Keratinocyte (primary cell): Measurements from ENCODE around the gene BCAM. TPM values are rescaled to one million over a fixed set of nuclear protein-coding genes. Genes with fewer than 3 reads are reported as not detected.

Source experiments
- DNase-seq: peaks from one replicate; pipeline ENCODE4 v3.0.0-alpha.2; 2011; ENCODE audit warnings: low read depth, missing footprints, low spot score
- FAIRE-seq: peaks from 2 replicates; lab custom pipeline; 2011; peaks lifted over from hg19 to GRCh38; lab: Jason Lieb, UNC
- H2AFZ ChIP-seq: 2 replicates; pipeline ENCODE4 v1.6.0; 2012; ENCODE audit warnings: low read length, control low read depth, inconsistent platforms; ENCODE audit not compliant: control insufficient read depth
- H3K27ac ChIP-seq: 2 replicates; pipeline ENCODE4 v1.5.1; 2011; ENCODE audit warnings: low read length; ENCODE audit not compliant: control insufficient read depth, insufficient read depth
- H3K27me3 ChIP-seq: 3 replicates; pipeline ENCODE4 v1.6.0; 2011; ENCODE audit warnings: low read length; ENCODE audit not compliant: control insufficient read depth, insufficient read depth; ENCODE audit errors: extremely low read depth
- H3K36me3 ChIP-seq, 2 experiments: 2 replicates in 1 of 2; 3 replicates in 1 of 2; pipeline ENCODE4 v1.5.1; 2011; ENCODE audit warnings: low read length in 2 of 2, mild to moderate bottlenecking in 1 of 2; ENCODE audit not compliant: control insufficient read depth in 2 of 2, insufficient read depth in 2 of 2; ENCODE audit errors: extremely low read depth in 1 of 2
- H3K4me1 ChIP-seq: 3 replicates; pipeline ENCODE4 v1.5.1; 2011; ENCODE audit warnings: low read length; ENCODE audit not compliant: control insufficient read depth, insufficient read depth; ENCODE audit errors: extremely low read depth
- H3K4me2 ChIP-seq: 3 replicates; pipeline ENCODE4 v1.6.0; 2011; ENCODE audit warnings: low read depth, low read length; ENCODE audit not compliant: control insufficient read depth, insufficient read depth; ENCODE audit errors: extremely low read depth
- H3K4me3 ChIP-seq, 3 experiments: fragments of 200-600 bp in 1 of 3; sonication (generic) in 1 of 3; 2 replicates in 2 of 3; 3 replicates in 1 of 3; pipeline ENCODE4 v1.5.1; 2011 to 2016; ENCODE audit warnings: low read length in 3 of 3, mild to moderate bottlenecking in 3 of 3, control low read depth in 2 of 3, inconsistent platforms in 1 of 3, low read depth in 1 of 3, mixed read lengths in 1 of 3, mixed run types in 1 of 3, moderate library complexity in 1 of 3; ENCODE audit not compliant: control insufficient read depth in 2 of 3, insufficient read depth in 2 of 3; ENCODE audit errors: extremely low read depth in 1 of 3
- H3K79me2 ChIP-seq: 2 replicates; pipeline ENCODE4 v1.6.0; 2012; ENCODE audit warnings: low read length; ENCODE audit not compliant: control insufficient read depth, insufficient read depth
- H3K9ac ChIP-seq: 3 replicates; pipeline ENCODE4 v1.6.0; 2011; ENCODE audit warnings: low read length; ENCODE audit not compliant: control insufficient read depth, insufficient read depth; ENCODE audit errors: extremely low read depth
- H3K9me1 ChIP-seq: 3 replicates; pipeline ENCODE4 v1.6.0; 2011; ENCODE audit warnings: low read length; ENCODE audit not compliant: control insufficient read depth, insufficient read depth; ENCODE audit errors: extremely low read depth
- H3K9me3 ChIP-seq: 2 replicates; pipeline ENCODE4 v1.5.1; 2012; ENCODE audit warnings: low read depth, low read length; ENCODE audit not compliant: control insufficient read depth
- H4K20me1 ChIP-seq: 3 replicates; pipeline ENCODE4 v1.6.0; 2011; ENCODE audit warnings: low read length; ENCODE audit not compliant: control insufficient read depth, insufficient read depth; ENCODE audit errors: extremely low read depth
- EZH2 ChIP-seq: IDR thresholded peaks from one replicate; pipeline ENCODE4 v1.6.1; 2012; ENCODE audit warnings: inconsistent platforms, mild to moderate bottlenecking, low read length, moderate library complexity
- dilution Hi-C: fragments of 300-500 bp; cut with MboI; formaldehyde crosslinking; loops from one replicate; pipeline ENCODE4 v1.7.0; 2020; ENCODE audit warnings: low sequenced_read_pairs; ENCODE audit not compliant: extremely low pct_ligation_motif_present
- polyA plus RNA-seq, 5 experiments: library from polyadenylated mRNA; depleted of rRNA in 3 of 5; stranded (reverse) in 3 of 5; stranded (forward) in 1 of 5; unstranded in 1 of 5; fragments of >200 nt; gene quantifications; 1 replicate in 1 of 5; 2 replicates in 3 of 5; 3 replicates in 1 of 5; pipeline versions ENCODE4 v1.2.1 to v1.2.3, GENCODE V29; 2011 to 2012; ENCODE audit warnings: missing spikeins in 2 of 5, low read depth in 1 of 5, low replicate concordance in 1 of 5
- TF ChIP-seq, protein P1 (sequence below), 3 experiments: IDR thresholded peaks in 1 of 3; conservative IDR thresholded peaks in 1 of 3; optimal IDR thresholded peaks in 1 of 3; 2 replicates in 2 of 3; 3 replicates in 1 of 3; pipeline versions ENCODE3 to v1.5.1; 2011; ENCODE audit warnings: low read length in 3 of 3, mild to moderate bottlenecking in 3 of 3, moderate library complexity in 2 of 3, control low read depth in 1 of 3, inconsistent platforms in 1 of 3; ENCODE audit not compliant: insufficient read depth in 2 of 3; ENCODE audit errors: extremely low read depth in 1 of 3

BCAM gene
- polyA plus RNA-seq, 1 donor (not counting 4 experiments of a cell fraction or from before 2014, with no cell fraction given) = 13.6 TPM

DNA sequence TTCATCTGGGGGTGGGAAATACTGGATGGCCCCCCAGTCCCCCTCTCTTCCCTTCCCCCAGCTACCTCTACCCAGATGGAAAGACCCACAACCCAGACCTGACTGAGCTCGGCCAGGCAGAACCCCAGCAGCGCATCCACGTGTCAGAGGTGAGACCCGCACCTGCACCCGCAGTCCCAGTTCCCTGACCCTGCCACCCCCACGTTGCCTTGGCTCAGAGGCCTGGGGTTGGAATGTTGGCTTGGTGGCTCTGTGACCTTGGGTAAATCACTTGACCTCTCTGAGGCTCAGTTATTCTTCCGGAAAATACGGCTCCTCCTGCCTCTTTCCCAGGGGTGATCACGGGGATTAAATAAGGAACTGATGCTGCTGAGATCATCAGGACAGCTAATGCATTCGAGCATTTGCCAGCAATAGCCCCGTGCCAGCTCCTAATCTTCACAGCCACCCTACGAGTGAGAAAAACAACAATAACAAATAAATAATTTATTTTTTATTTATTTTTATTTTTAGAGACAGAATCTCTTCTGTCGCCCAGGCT is 18.9 kb upstream of the BCAM start:
- no peaks in the 10 kb centered on the region for H3K9me3 ChIP-seq
- no peak overlapping the region for H3K9ac ChIP-seq
- no peak for TF ChIP-seq EZH2
- TF ChIP-seq, protein P1, sequence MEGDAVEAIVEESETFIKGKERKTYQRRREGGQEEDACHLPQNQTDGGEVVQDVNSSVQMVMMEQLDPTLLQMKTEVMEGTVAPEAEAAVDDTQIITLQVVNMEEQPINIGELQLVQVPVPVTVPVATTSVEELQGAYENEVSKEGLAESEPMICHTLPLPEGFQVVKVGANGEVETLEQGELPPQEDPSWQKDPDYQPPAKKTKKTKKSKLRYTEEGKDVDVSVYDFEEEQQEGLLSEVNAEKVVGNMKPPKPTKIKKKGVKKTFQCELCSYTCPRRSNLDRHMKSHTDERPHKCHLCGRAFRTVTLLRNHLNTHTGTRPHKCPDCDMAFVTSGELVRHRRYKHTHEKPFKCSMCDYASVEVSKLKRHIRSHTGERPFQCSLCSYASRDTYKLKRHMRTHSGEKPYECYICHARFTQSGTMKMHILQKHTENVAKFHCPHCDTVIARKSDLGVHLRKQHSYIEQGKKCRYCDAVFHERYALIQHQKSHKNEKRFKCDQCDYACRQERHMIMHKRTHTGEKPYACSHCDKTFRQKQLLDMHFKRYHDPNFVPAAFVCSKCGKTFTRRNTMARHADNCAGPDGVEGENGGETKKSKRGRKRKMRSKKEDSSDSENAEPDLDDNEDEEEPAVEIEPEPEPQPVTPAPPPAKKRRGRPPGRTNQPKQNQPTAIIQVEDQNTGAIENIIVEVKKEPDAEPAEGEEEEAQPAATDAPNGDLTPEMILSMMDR (optimal IDR thresholded peaks at IDR 0.05 in 1 of 3, IDR thresholded peaks at IDR 0.05 in 1 of 3, conservative IDR thresholded peaks at IDR 0.05 in 1 of 3; ENCODE audit: extremely low read depth in 1 of 3, insufficient read depth in 2 of 3, low read length in 3 of 3) = no peak
- H3K27me3 ChIP-seq = no peaks in the 10 kb centered on the region
- peaks cover 30 to 43% of the 10 kb centered on the region in 2 experiments for H3K36me3 ChIP-seq
- H2AFZ ChIP-seq = no peak overlapping the region
- no peak overlapping the region for H3K27ac ChIP-seq
- H3K79me2 ChIP-seq = peaks cover 4% of the 10 kb centered on the region
- H3K4me3 ChIP-seq = no peak overlapping the region
- H3K4me2 ChIP-seq = no peak overlapping the region
- dilution Hi-C loops = no loop called here
- FAIRE-seq (no peak), DNase-seq (no peak)
- H3K4me1 ChIP-seq = no peaks in the 10 kb centered on the region
- H4K20me1 ChIP-seq = peaks cover 3% of the 10 kb centered on the region
- no peaks in the 10 kb centered on the region for H3K9me1 ChIP-seq

DNA sequence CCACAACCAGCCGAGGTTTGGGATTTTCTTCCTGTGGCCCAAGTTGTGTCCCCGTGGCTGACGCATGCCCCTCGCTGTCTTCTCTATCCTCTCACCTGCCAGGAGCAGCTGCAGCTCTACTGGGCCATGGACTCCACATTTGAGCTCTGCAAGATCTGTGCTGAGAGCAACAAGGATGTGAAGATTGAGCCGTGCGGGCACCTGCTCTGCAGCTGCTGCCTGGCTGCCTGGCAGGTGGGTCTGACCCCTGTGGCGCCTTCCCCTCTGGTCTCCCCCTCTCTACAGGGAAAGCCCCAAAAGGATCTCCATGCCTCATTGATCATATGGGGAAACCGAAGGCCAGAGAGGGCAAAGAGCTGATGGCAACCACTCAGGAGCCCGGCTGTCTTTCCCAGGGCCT is 16.6 kb upstream of the BCAM start:
- FAIRE-seq = no peak
- Histone ChIP-seq H2AFZ (no peak overlapping the region), H3K36me3 (peaks cover 45 to 47% of the 10 kb centered on the region in 2 experiments), H3K9me3 (no peaks in the 10 kb centered on the region), H3K9me1 (no peaks in the 10 kb centered on the region), H3K4me3 (no peak overlapping the region), H4K20me1 (peaks cover 3% of the 10 kb centered on the region), H3K4me1 (no peaks in the 10 kb centered on the region), H3K4me2 (no peak overlapping the region), H3K9ac (no peak overlapping the region), H3K27ac (no peak overlapping the region), H3K27me3 (no peaks in the 10 kb centered on the region), H3K79me2 (peaks cover 4% of the 10 kb centered on the region)
- no peak for TF ChIP-seq EZH2
- TF ChIP-seq, protein P1 (optimal IDR thresholded peaks at IDR 0.05 in 1 of 3, IDR thresholded peaks at IDR 0.05 in 1 of 3, conservative IDR thresholded peaks at IDR 0.05 in 1 of 3; ENCODE audit: extremely low read depth in 1 of 3, insufficient read depth in 2 of 3, low read length in 3 of 3) = no peak
- dilution Hi-C loops = no loop called here
- DNase-seq = no peak
